ENCODE data around the gene CTSH. TPM values are rescaled to one million over a fixed set of nuclear protein-coding genes. Genes with fewer than 3 reads are reported as not detected.

CTSH gene
- polyA plus RNA-seq, 1 donor (not counting 4 experiments of a cell fraction or from before 2014, with no cell fraction given), result 23.0 TPM

- no peak overlapping the region for H3K4me3 ChIP-seq (ENCODE audit: control insufficient read depth in 2 of 3, extremely low read depth in 1 of 3, insufficient read depth in 2 of 3, low read depth in 1 of 3, low read length in 3 of 3)
- H3K27me3 ChIP-seq (ENCODE audit: control insufficient read depth, extremely low read depth, insufficient read depth, low read length), result no peaks in the 10 kb centered on the region
- FAIRE-seq (no peak), DNase-seq (ENCODE audit: low read depth, low spot score) (no peak)
- no peak overlapping the region for H3K4me2 ChIP-seq (ENCODE audit: control insufficient read depth, extremely low read depth, insufficient read depth, low read depth, low read length)
- no peaks in the 10 kb centered on the region for H3K9me1 ChIP-seq (ENCODE audit: control insufficient read depth, extremely low read depth, insufficient read depth, low read length)
- H3K79me2 ChIP-seq (ENCODE audit: control insufficient read depth, insufficient read depth, low read length), result no peaks in the 10 kb centered on the region
- no peak overlapping the region for H3K27ac ChIP-seq (ENCODE audit: control insufficient read depth, insufficient read depth, low read length)
- no peaks in the 10 kb centered on the region for H4K20me1 ChIP-seq (ENCODE audit: control insufficient read depth, extremely low read depth, insufficient read depth, low read length)
- dilution Hi-C loops (cut with MboI; ENCODE audit: extremely low pct_ligation_motif_present, low sequenced_read_pairs), result no loop called here
- TF ChIP-seq EZH2 (IDR thresholded peaks at IDR 0.05; ENCODE audit: low read length) (no peak), CTCF (optimal IDR thresholded peaks at IDR 0.05 in 1 of 3, IDR thresholded peaks at IDR 0.05 in 1 of 3, conservative IDR thresholded peaks at IDR 0.05 in 1 of 3; ENCODE audit: extremely low read depth in 1 of 3, insufficient read depth in 2 of 3, low read length in 3 of 3) (no peak)
- no peak overlapping the region for H3K9ac ChIP-seq (ENCODE audit: control insufficient read depth, extremely low read depth, insufficient read depth, low read length)
- H3K36me3 ChIP-seq (ENCODE audit: control insufficient read depth in 2 of 2, extremely low read depth in 1 of 2, insufficient read depth in 2 of 2, low read length in 2 of 2), result peaks cover 12 to 25% of the 10 kb centered on the region in 2 experiments
- peaks cover under 1% of the 10 kb centered on the region for H3K4me1 ChIP-seq (ENCODE audit: control insufficient read depth, extremely low read depth, insufficient read depth, low read length)
- H3K9me3 ChIP-seq (ENCODE audit: control insufficient read depth, low read depth, low read length), result no peaks in the 10 kb centered on the region
- no peak overlapping the region for H2AFZ ChIP-seq (ENCODE audit: control insufficient read depth, low read length)
Observed at GRCh38 chr15:78921940-78922339, 22.9 kb downstream of the CTSH start.

- Histone ChIP-seq H3K36me3 (ENCODE audit: control insufficient read depth in 2 of 2, extremely low read depth in 1 of 2, insufficient read depth in 2 of 2, low read length in 2 of 2) (peaks cover 12 to 21% of the 10 kb centered on the region in 2 experiments), H3K27me3 (ENCODE audit: control insufficient read depth, extremely low read depth, insufficient read depth, low read length) (no peaks in the 10 kb centered on the region)
- no peak for FAIRE-seq
Observed at GRCh38 chr15:78921517-78921916, 23.3 kb downstream of the CTSH start.

More at GRCh38 chr15:78921517-78921916, 23.3 kb downstream of the CTSH start:
- TF ChIP-seq EZH2 (IDR thresholded peaks at IDR 0.05; ENCODE audit: low read length), result no peak
- no peak for TF ChIP-seq CTCF (optimal IDR thresholded peaks at IDR 0.05 in 1 of 3, IDR thresholded peaks at IDR 0.05 in 1 of 3, conservative IDR thresholded peaks at IDR 0.05 in 1 of 3; ENCODE audit: extremely low read depth in 1 of 3, insufficient read depth in 2 of 3, low read length in 3 of 3)
- Histone ChIP-seq H2AFZ (ENCODE audit: control insufficient read depth, low read length) (no peak overlapping the region), H3K9ac (ENCODE audit: control insufficient read depth, extremely low read depth, insufficient read depth, low read length) (no peak overlapping the region), H3K4me3 (ENCODE audit: control insufficient read depth in 2 of 3, extremely low read depth in 1 of 3, insufficient read depth in 2 of 3, low read depth in 1 of 3, low read length in 3 of 3) (no peak overlapping the region), H3K9me1 (ENCODE audit: control insufficient read depth, extremely low read depth, insufficient read depth, low read length) (no peaks in the 10 kb centered on the region), H3K27ac (ENCODE audit: control insufficient read depth, insufficient read depth, low read length) (no peak overlapping the region), H3K9me3 (ENCODE audit: control insufficient read depth, low read depth, low read length) (no peaks in the 10 kb centered on the region), H3K79me2 (ENCODE audit: control insufficient read depth, insufficient read depth, low read length) (no peaks in the 10 kb centered on the region), H4K20me1 (ENCODE audit: control insufficient read depth, extremely low read depth, insufficient read depth, low read length) (no peaks in the 10 kb centered on the region), H3K4me2 (ENCODE audit: control insufficient read depth, extremely low read depth, insufficient read depth, low read depth, low read length) (no peak overlapping the region), H3K4me1 (ENCODE audit: control insufficient read depth, extremely low read depth, insufficient read depth, low read length) (peaks cover 4% of the 10 kb centered on the region)
- dilution Hi-C loops (cut with MboI; ENCODE audit: extremely low pct_ligation_motif_present, low sequenced_read_pairs), result no loop called here
- no peak for DNase-seq (ENCODE audit: low read depth, low spot score)

Data from keratinocyte (primary cell).